GM23338 (cell line): ENCODE measurements around the gene MKX.

Experiments used
- CREB1 ChIP-seq: fragments of 250-450 bp; sonication (Bioruptor Pico); IDR thresholded peaks from 2 replicates; pipeline ENCODE4 v1.5.0; 2020; ENCODE audit warnings: low read depth, mild to moderate bottlenecking, moderate library complexity
- CTCF ChIP-seq, 2 experiments: fragments of 200-600 bp in 1 of 2; sonication (generic) in 1 of 2; conservative IDR thresholded peaks; 2 replicates each; pipeline versions ENCODE4 v1.5.1 to v1.6.1; 2016 to 2017; ENCODE audit warnings: antibody characterized with exemption in 2 of 2, low read depth in 2 of 2, mild to moderate bottlenecking in 2 of 2, moderate library complexity in 1 of 2
- ETS1 ChIP-seq: IDR thresholded peaks from 2 replicates; pipeline ENCODE4 v1.6.1; 2016; ENCODE audit warnings: antibody characterized with exemption
- EZH2 ChIP-seq: fragments of 200-600 bp; sonication (generic); IDR thresholded peaks from one replicate; pipeline ENCODE4 v1.8.0; 2017; ENCODE audit warnings: antibody characterized with exemption, mild to moderate bottlenecking, low read depth; ENCODE audit not compliant: unreplicated experiment
- EZH2phosphoT487 ChIP-seq: fragments of 200-600 bp; sonication (generic); IDR thresholded peaks from one replicate; pipeline ENCODE4 v1.8.1; 2018; ENCODE audit warnings: antibody characterized with exemption; ENCODE audit not compliant: unreplicated experiment
- JUNB ChIP-seq: IDR thresholded peaks from one replicate; pipeline ENCODE4 v1.6.1; 2016; ENCODE audit warnings: antibody characterized with exemption; ENCODE audit not compliant: unreplicated experiment
- NANOG ChIP-seq: IDR thresholded peaks from 2 replicates; pipeline ENCODE4 v1.6.1; 2016; ENCODE audit warnings: antibody characterized with exemption, borderline replicate concordance
- POLR2AphosphoS5 ChIP-seq: IDR thresholded peaks from 2 replicates; pipeline ENCODE4 v1.6.1; 2016; ENCODE audit warnings: antibody characterized with exemption, low read depth
- REST ChIP-seq: IDR thresholded peaks from one replicate; pipeline ENCODE4 v1.6.1; 2018; ENCODE audit warnings: antibody characterized with exemption; ENCODE audit not compliant: unreplicated experiment
- ZNF114 ChIP-seq: fragments of 250-450 bp; sonication (Bioruptor Pico); IDR thresholded peaks from 2 replicates; pipeline ENCODE4 v1.5.0; 2020; ENCODE audit warnings: mild to moderate bottlenecking, moderate library complexity
- ZNF331 ChIP-seq: fragments of 250-450 bp; sonication (Bioruptor Pico); IDR thresholded peaks from 2 replicates; pipeline ENCODE4 v1.5.0; 2020; ENCODE audit warnings: low read depth, mild to moderate bottlenecking, moderate library complexity
- ZNF462 ChIP-seq: fragments of 250-450 bp; sonication (Bioruptor Pico); IDR thresholded peaks from 2 replicates; pipeline ENCODE4 v1.5.0; 2020; ENCODE audit warnings: mild to moderate bottlenecking, moderate library complexity

- TF ChIP-seq CTCF (conservative IDR thresholded peaks at IDR 0.05; ENCODE audit: low read depth in 2 of 2): no peak
- no peak for TF ChIP-seq EZH2
- no peak for TF ChIP-seq NANOG
- no peak for TF ChIP-seq POLR2AphosphoS5
- no peak for TF ChIP-seq JUNB
- no peak for TF ChIP-seq EZH2phosphoT487
- no peak for TF ChIP-seq REST
- no peak for TF ChIP-seq CREB1 (CRISPR knock-in tag)
- TF ChIP-seq ETS1: no peak
- TF ChIP-seq ZNF331: no peak
- TF ChIP-seq ZNF114 (CRISPR knock-in tag): no peak
- TF ChIP-seq ZNF462 (CRISPR knock-in tag): no peak
Measured at GRCh38 chr10:27659786-27660185, 85.8 kb downstream of the MKX start.
